Upper lobe of left lung (tissue), 4 donors: ENCODE measurements around the gene KCNH3.

ENCODE experiments used
- EP300 ChIP-seq, 4 donors: sonication (generic); formaldehyde crosslinking; IDR thresholded peaks; one replicate each; pipeline ENCODE4 v1.5.1; 2017; ENCODE audit warnings: antibody characterized with exemption in 4 of 4, control low read depth in 2 of 4
- POLR2A ChIP-seq, 4 donors: fragments of 450-650 bp; IDR thresholded peaks; one replicate each; pipeline ENCODE4 v1.5.1; 2016 to 2017; ENCODE audit warnings: antibody characterized with exemption in 4 of 4, mild to moderate bottlenecking in 2 of 4

DNA sequence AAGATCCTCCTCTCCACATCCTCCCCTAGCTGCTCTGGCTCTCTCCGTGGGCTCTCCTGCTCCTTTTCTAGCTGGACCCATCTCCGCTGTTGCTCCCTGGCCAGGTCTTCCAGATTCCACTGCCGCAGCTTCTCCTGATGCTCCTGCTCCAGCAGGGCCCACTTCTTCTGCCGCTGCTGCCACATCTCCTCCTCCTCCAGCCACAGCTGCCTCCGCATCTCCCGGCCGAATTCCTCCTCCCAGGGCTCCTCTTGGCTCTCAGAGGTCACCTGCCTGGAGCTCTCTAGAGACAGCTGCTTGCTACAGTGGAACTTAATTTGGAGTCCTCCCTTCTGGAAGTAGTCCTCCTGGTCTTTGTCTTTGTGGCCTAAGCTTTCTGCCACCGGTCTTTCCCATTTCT is 61.1 kb downstream of the KCNH3 start:
- no peak for TF ChIP-seq EP300 (IDR thresholded peaks at IDR 0.05)
- no peak for TF ChIP-seq POLR2A (IDR thresholded peaks at IDR 0.05)
